T-helper 1 cell treated with Interleukin-12 subunit alpha and Interleukin-12 subunit beta and Interleukin-4 antibody, amounts not matched to agents 30 ng/mL and 1 ng/mL, for 36 hours (primary cell): ENCODE results near the gene CIC. TPM values are rescaled to one million over a fixed set of nuclear protein-coding genes. Genes with fewer than 3 reads are reported as not detected.

Source experiments
- intact Hi-C: fragments of 100-400 bp; cut with micrococcal nuclease; formaldehyde crosslinking; loops from one replicate; pipeline ENCODE4 v1.15.1; 2024
- total RNA-seq: library from RNA; stranded (reverse); gene quantifications from 2 replicates; pipeline ENCODE4 v1.2.3, GENCODE V29; 2022

The CIC gene
- total RNA-seq = 98.8 and 99.3 TPM in 2 replicates

DNA sequence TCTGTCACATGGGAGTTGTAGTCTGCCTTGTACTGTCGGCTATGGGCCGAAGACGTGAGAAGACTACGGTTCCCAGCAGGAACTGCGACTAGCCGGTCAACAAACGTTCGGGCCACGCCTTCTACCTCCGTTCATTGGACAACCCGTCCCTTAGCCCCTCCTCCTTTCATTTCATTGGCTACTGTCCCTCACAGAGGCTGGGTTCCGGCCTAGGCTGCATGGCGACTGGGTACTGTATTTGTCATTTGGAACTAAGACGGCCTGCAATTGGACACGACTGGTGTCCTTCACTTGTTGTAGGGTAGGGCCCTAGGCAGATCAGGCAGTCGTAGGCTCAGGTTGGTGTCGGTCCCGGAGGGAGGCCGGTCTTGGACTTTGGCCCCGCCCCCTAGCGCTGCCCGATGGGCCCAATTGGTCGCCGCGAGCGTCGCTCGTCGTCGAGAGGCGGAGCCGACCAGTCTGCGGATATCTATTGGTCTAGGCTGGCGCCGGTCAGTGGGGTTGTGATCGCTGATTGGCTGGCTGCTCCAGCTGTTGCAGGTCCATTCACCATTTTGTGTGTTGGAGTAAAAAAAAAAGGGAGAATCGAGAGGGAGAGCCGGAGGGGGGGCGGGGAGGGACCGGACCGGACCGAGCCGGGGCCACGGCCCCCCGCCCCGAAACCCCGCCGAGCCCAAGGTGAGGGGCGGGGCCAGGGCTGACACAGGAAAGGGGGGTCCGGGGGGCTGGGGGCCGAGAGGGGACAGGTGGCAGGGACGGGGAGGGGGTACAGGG is at the start of gene CIC:
TSS of gene CIC (plus strand) at position 549 of the 774 bp plus-strand sequence. CDS start 2,532 bp downstream, outside the sequence.
- intact Hi-C loops = loop anchor here (1.0 to 2.0 kb wide), 14 partner anchors 14 to 1006 kb away; partner anchors contain the start of genes ERF, MEGF8, PAFAH1B3 and PRR19

DNA sequence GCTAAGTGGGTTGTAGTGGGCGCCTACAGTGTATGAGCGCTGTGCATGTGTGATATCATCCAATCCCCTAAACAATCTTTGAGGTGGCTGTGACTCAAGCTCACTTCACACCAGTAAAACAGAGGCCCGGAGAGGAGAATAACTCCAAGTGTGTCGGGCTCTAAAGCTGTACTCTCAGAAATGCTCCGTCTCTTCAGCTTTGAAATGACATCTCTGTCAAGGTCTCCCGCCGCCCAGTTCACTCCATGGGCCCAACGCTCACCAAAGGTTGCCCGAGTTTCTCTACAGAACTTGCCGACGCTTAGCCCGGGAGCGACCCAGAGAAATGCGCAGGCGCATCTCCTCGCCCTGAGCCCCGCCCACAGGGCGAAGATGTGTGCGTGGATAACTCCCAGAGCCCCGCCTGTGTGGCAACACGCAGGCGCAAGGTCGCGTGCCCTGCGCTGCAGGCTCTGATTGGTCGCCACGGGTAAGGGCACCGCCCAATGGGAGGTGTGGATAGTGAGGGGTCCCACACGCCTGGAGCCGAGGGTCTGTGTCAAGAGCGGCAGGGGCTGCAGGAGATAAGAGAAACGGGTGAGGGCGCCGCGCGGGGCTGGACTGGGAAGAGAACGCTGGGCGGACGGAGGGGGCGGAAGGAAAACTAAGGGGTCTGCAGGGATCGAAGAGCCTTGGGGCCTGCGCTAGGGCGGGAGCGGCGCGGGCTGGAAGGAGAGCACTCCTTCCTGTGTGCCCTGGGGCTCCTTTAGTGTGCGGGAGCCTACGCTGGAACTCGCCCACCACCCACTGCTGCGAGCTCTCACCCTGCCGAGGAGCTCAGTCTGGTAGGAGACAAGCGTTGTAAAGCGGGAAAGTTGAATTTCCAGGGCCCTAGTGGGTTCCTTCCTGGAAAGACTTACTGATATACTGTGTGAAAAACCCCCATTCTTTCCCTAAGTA is 49.0 kb upstream of the CIC start, which contains the start of gene ZNF526:
TSS of gene ZNF526 (plus strand) at position 501 of the 939 bp plus-strand sequence. CDS start 4,092 bp downstream, outside the sequence.
- intact Hi-C loops = loop anchor here (1.0 kb wide), 7 partner anchors 22 to 144 kb away; partner anchors contain the start of genes ERF, GSK3A, MEGF8 and POU2F2

DNA sequence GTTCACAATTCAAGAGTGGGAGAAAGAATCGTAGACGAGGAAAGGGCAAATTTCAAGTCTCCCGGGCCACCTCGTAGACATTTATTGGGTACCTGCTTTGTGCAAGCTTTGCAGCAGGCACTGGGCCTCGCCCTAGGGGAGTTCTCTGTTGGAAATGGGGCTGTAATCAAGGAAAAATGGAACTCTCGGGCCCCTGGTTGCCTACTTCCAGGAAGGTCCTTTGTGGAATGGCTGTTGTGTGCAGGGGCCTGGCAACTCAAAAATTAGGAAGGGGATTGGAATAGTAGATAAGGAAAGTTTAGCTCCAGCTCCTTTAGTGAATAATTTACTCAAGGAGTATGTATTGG is 48.3 kb upstream of the CIC start:
- intact Hi-C loops = loop anchor here (1.0 kb wide), 7 partner anchors 22 to 144 kb away; partner anchors contain the start of genes ERF, GSK3A, MEGF8 and POU2F2

DNA sequence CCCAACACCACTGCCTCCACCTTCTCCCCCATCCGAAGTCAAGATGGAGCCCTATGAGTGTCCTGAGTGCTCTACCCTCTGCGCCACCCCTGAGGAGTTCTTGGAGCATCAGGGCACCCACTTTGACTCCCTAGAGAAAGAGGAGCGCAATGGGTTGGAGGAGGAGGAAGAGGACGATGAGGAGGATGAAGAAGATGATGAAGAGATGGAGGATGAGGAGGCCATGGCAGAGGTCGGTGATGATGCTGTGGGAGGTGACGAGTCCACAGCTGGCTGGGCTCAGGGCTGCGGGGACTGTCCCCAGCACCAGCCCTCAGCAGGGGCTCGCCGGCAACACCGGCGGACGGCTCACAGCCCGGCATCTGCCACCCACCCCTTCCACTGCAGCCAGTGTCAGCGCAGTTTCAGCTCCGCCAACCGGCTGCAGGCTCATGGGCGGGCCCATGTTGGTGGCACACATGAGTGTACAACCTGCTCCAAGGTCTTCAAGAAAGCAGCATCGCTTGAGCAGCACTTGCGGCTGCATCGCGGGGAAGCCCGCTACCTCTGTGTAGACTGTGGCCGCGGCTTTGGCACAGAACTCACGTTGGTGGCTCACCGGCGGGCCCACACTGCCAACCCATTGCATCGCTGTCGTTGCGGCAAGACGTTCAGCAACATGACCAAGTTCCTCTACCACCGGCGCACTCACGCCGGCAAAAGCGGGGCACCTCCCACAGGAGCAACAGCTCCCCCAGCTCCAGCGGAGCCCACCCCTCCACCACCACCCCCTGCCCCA is 43.9 kb upstream of the CIC start:
- intact Hi-C loops = no loop called here

DNA sequence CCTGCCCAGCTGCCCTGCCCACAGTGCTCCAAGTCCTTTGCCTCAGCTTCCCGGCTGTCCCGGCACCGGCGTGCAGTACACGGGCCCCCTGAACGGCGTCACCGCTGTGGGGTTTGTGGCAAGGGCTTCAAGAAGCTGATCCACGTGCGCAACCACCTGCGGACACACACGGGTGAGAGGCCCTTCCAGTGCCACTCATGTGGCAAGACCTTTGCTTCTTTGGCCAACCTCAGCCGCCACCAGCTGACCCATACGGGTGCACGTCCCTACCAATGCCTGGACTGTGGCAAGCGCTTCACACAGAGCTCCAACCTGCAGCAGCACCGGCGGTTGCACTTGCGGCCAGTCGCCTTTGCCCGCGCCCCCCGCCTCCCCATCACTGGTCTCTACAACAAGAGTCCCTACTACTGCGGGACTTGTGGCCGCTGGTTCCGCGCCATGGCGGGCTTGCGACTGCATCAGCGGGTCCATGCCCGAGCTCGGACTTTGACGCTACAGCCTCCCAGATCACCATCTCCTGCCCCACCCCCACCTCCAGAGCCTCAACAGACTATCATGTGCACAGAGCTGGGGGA is 43.2 kb upstream of the CIC start:
- intact Hi-C loops = no loop called here

DNA sequence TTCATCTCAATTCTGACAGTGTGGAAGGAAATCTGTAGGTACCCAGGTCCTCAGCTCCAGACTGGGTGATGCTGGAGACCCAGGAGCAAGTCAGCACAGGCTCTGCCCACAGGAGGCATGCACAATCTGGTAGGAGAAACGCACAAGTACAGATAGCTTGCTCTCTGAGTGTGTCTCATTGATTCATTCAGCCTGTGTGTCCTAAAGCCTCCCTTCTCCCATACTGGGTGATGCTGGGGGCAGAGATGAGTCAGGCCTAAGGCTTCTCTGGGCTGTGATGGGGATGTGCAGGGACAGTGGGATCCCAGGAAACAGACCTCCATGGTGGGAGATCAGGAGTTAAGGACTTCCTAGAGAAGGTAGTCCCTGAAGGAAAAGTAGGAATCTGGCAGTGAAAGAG is 42.2 kb upstream of the CIC start:
- intact Hi-C loops = no loop called here

DNA sequence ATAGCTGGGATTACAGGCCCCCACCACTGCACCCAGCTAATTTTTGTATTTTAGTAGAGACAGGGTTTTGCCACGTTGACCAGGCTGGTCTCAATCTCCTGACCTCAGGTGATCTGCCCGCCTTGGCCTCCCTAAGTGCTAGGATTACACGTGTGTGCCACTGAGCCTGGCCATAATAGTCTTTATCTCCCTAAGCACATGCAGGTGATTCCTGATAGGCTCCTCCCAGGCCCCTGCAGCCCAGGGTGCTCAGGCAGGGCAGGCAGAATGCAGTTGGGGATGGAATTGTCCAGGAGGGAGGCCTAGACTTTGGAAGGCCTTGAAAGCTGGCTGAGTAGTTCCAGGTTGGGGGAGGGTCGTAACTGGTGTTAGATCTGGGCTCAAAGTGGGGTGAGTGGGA is 40.4 kb upstream of the CIC start:
- intact Hi-C loops = no loop called here

DNA sequence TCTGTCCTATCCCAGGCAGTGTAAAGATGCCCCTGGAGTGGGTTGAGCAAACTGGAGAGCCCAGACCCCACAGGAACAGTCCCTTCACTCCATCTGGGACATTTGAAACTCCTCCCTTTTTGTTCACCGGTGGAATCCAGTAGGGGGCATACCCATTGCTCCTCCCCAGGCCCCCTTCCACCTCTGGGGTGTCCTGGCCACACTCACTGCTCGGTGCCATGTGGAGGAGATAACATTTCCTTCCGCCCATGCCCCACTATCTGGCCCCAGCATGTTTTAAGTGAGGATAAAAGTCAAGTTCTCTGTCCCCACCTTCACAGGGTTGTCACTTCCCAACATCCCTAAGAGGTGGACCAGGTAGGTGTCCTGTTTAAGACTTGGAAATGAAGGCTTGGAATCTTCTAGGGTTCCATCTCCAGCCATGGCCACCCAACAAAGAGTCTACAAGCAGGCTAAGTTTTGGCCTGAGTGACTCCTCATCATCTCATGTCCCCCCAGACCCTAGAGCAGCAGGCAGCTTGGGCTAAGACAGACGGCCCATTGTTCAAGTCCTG is 39.7 kb upstream of the CIC start:
- intact Hi-C loops = no loop called here

DNA sequence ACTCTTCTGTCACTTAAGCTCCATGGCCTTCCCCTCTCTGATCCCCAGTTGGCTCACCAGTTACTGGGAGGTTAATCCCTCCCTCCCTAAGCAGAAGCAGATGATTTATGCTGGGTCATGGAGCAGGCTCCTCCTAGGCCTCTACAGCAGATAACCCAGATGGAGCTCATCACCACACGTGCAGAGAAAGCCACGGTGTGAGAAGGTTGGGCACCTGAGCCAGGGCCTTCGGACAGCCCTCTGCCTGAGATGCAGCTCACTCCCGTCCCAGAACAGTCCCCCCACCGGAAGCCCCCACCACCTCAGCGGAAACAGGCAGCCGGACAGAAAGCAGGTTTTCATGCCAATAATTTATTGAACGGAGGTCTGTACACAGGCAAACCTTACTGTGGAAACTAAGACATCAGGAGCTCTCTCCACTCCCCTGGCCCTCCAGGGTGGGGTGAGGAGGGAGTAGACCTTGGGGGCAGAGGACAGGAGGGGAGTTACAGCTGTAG is 39.1 kb upstream of the CIC start:
- intact Hi-C loops = no loop called here

DNA sequence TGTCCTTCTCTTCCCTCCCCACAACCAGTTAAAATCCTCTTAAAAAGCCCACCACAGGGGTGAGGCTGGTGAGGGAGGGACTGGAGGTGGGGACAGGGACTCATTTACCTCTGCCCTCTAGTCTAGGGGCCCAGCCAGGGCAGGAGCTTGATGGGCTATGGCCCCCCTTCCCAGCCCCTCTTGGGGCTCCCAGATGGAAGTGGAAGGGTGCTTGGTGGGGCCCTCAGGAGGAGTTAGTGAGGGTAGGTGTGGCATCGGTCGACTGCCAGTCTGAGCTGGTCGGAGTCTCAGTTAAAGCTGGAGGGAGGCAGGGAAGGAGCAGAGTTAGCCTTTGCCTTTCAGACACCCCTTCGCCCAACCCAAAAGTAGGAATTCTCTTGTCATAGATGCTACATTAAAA is 38.5 kb upstream of the CIC start:
- intact Hi-C loops = no loop called here

DNA sequence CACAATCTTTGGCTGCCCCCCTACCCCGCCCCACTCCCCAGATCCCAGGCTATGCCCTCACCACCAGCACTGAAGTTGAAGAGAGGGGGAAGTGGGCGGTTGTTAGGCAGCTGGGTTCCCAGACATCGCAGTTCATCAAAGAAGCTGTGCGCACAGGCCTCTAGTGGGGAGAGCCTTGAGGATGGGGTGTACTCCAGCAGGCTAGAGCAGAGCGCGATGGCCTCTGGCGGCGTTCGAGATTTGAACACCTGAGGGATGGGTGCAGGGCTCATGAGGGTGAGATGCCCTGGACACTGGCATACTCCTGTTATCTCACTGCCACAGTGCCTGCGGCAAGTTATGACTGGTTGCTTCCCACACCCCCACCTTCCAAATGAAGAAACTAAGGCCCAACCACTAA is 36.6 kb upstream of the CIC start:
- intact Hi-C loops = no loop called here

DNA sequence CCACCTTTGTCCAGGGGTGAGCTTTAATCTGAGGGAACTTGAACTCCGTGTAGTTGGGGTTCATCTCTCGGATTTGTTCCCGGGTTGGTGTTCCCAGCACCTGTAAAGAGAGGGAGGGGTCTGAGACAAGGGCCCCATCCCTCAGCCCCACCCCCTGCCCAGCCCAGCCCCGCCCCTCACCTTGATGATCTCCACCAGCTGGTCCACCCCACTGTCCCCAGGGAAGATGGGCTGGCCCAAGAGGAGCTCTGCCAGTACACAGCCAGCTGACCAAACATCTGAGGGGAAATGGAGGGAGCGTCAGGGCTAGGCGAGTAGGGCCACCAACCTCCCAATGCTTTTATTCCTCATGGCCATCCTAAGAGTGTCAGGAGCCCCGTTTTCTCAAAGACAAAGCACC is 35.9 kb upstream of the CIC start:
- intact Hi-C loops = no loop called here

DNA sequence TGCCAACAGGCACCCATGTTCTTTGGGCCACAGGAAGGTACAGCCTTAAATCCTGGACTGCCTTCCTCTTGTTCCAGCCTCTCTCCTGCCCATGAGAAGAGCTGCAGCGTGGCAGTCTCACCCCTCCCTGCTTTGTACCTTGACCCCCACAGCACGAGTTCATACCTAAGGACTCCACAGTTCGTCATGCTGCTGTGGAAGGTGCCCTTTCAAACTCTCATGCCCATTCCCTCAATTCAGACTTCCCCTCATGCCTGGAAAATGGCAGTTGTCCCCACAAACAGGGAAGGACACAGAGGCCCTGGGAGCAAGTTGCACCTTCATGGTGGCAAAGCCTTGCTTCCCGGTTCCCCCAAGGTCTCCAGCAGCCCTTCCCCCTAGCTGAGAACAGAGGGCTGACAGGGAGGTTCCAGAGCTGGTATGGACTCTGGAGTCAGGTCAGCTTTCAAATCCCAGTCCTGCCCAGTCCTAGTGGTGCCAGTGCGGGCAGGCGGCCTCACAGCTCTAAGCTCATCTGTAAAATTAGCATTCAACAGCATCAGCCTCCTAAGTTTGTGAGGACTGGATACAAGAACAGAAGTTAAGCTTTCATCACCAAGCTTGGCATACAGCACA is 35.3 kb upstream of the CIC start:
- intact Hi-C loops = no loop called here

DNA sequence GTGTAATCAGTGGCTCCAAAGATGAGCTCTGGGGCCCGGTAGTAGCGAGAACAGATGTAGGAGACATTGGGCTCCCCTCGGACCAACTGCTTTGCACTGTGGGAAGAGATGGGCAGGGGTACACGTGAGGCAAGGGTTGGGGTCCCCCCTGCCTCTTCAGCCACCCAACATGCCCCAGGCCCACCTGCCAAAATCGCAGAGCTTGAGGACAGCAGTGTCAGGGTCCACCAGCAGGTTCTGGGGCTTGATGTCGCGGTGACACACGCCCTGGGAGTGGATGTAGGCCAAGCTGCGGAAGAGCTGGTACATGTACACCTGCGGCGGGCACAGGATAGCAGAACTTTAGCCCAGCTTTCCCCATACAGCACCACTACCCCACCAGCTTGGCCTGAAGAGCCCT is 34.7 kb upstream of the CIC start:
- intact Hi-C loops = no loop called here

DNA sequence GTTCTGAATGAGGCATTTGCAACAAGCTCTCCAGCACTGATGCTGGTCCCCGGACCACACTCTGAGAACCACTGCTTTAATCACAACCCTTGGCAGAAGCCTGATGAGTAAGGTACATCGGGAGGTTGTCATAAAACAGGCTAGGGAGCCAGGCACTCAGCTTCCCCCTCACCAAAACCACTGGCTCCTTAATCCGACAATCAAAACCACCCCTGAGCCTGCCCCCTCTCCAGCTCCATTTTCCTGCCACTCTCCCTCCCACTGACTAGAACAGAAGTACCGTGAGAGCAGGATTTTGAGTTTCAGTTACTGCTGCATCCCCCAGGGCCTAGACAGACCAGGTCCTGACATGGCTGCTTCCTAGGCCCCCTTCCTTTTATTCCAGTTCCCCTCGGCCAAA is 33.9 kb upstream of the CIC start:
- intact Hi-C loops = no loop called here

DNA sequence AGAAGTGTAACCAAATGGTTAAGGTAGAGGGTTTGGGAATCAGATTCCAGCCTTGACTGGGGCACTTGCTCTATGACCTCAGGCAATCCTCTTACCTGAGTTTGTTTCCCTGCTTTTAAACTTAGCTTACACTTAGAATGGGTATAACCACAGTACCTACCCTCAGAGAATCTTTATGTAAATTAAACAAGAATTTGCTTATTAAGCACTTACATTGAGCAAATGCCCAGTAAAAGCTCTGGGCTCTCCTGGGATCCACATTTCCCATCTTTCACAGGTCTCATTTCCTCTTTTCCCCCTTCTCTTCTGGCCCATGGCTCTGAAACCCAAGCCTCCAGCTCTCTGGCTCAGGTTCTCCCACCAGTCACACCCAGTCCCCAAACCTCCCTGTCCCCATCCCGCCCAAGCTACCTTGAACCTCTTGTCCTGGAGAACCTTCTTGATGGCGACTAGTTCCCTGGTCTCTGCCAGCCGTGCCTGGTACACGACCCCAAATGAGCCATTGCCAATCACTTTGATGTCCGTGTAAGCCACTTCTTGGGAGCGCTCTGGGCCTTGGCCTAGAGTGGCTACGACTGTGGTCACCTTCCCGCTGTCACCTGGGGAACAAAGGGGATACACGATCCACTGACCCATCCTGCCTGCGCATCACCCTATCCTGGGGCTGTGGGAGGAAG is 29.4 kb upstream of the CIC start:
- intact Hi-C loops = loop anchor here (5.0 kb wide), 1 partner anchor 1858 kb away; no protein-coding TSS in a partner anchor

DNA sequence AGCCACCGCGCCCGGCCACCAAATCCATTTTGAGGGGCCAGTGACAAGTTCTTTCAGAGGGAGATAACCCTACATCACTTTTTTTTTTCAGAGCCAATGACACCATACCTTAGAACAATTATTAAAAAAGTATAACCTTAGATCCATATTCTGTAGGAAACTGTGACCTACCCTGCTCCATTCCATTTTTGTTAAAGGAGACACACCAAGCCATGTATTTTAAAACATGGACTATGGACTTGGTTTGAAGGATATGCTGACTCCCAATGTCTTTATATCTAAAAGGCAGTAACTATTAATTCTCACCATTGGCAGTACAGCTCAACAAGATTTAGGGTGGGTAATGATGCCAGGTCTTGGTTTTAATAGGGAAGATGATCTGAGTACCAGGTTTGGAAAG is 27.8 kb upstream of the CIC start:
- intact Hi-C loops = loop anchor here (5.0 kb wide), 1 partner anchor 1856 kb away; no protein-coding TSS in a partner anchor

DNA sequence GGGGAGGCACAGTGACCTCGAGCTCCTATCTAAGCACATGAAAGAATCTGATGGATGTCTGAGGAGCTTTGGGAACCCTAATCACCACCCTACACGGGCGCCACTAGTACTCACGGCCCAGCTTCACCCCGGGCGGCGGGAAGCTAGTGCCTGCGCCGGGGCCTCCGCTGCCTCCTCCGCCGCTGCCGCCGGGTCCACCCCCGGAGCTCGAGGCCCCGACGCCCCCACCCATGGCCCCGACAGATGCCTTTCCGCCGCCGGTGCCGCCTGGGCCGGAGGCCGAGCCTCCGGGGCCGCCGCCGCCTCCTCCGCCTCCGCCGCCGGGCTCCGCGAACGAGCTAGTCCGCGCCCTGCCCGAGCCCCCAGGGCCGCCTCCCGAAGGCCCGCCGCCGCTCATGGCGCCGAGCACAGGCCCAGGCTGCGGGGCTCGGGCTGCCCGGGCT is 27.0 kb upstream of the CIC start:
- intact Hi-C loops = loop anchor here (1.0 to 5.0 kb wide), 5 partner anchors 22 to 1855 kb away; partner anchors contain the start of gene ZNF526
